ENCODE data around the gene BMAL2.

BMAL2 gene

GRCh38 chr12:27304856-27305255, 27.8 kb upstream of the BMAL2 start:
- TF ChIP-seq, protein P1, sequence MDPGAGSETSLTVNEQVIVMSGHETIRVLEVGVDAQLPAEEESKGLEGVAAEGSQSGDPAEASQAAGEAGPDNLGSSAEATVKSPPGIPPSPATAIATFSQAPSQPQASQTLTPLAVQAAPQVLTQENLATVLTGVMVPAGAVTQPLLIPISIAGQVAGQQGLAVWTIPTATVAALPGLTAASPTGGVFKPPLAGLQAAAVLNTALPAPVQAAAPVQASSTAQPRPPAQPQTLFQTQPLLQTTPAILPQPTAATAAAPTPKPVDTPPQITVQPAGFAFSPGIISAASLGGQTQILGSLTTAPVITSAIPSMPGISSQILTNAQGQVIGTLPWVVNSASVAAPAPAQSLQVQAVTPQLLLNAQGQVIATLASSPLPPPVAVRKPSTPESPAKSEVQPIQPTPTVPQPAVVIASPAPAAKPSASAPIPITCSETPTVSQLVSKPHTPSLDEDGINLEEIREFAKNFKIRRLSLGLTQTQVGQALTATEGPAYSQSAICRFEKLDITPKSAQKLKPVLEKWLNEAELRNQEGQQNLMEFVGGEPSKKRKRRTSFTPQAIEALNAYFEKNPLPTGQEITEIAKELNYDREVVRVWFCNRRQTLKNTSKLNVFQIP (CRISPR knock-in tag; IDR thresholded peaks at IDR 0.05; ENCODE audit: borderline replicate concordance, low read depth), result no peak
- TF ChIP-seq TSHZ2 (CRISPR knock-in tag; IDR thresholded peaks at IDR 0.05), result no peak
- no peak for TF ChIP-seq RARB (CRISPR knock-in tag; IDR thresholded peaks at IDR 0.05)
- TF ChIP-seq BACH2 (CRISPR knock-in tag; IDR thresholded peaks at IDR 0.05; ENCODE audit: borderline replicate concordance), result no peak
- no peak for TF ChIP-seq ZFP30 (CRISPR knock-in tag; IDR thresholded peaks at IDR 0.05)
- no peak for TF ChIP-seq ZC3H10 (CRISPR knock-in tag; IDR thresholded peaks at IDR 0.05)
- TF ChIP-seq OSR1 (CRISPR knock-in tag; IDR thresholded peaks at IDR 0.05), result no peak
- no peak for TF ChIP-seq ZNF70 (CRISPR knock-in tag; IDR thresholded peaks at IDR 0.05)
- no peak for ATAC-seq

- TF ChIP-seq PPARA (CRISPR knock-in tag; IDR thresholded peaks at IDR 0.05; ENCODE audit: borderline replicate concordance) (no peak), ZNF8 (CRISPR knock-in tag; IDR thresholded peaks at IDR 0.05) (no peak), ZNF70 (CRISPR knock-in tag; IDR thresholded peaks at IDR 0.05) (peak; percentile 59; the same call in 1 of the 2 replicates)
- ATAC-seq, result peak; percentile 50; the same call in 2 of the 3 replicates
These were observed 26.8 kb upstream of the BMAL2 start for GRCh38 chr12:27305673-27306456.

DNA sequence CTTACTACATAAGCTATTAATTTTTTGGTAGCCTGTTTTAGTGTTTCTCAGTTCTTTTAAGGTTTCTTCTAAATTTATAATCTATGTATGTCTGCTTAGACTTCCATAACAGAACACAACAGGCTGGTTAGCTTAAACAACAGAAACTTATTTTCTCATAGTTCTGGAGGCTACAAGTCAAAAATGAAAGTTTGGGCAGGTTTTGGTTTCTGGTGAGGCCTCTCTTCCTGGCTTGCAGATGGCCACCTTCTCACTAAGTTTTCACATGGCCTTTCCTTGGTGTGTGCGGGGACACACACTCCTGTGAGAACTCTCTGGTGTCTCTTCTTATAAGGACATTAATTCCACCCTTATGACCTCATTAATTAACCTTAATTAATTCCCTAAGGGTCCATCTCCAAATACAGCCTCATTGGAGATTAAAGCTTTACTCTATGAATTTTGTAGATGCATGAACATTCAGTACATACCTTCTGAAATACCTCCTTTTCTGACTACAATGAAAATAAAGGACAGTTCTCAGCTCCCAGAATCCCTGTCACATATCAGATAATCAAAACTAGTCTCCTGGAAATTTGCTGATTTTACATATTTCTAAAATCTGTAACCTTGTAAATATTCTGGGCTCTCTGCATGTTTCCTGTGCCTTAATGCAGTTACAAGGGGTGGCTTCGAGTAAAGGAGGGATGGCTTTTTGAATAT, 23.2 kb upstream of the BMAL2 start:
- no peak for ATAC-seq

More for the DNA sequence above, 23.2 kb upstream of the BMAL2 start:
- TF ChIP-seq ZC3H10 (CRISPR knock-in tag; IDR thresholded peaks at IDR 0.05) (no peak), PPARA (CRISPR knock-in tag; IDR thresholded peaks at IDR 0.05; ENCODE audit: borderline replicate concordance) (no peak), PATZ1 (CRISPR knock-in tag; IDR thresholded peaks at IDR 0.05; ENCODE audit: borderline replicate concordance) (no peak), ZNF565 (CRISPR knock-in tag; conservative IDR thresholded peaks at IDR 0.05; ENCODE audit: low read depth) (no peak), ARNTL (CRISPR knock-in tag; IDR thresholded peaks at IDR 0.05; ENCODE audit: borderline replicate concordance, low read depth) (no peak), TSHZ2 (CRISPR knock-in tag; IDR thresholded peaks at IDR 0.05) (no peak), ZFP3 (CRISPR knock-in tag; IDR thresholded peaks at IDR 0.05) (no peak), ESRRG (CRISPR knock-in tag; IDR thresholded peaks at IDR 0.05) (no peak)
- TF ChIP-seq, protein P1 (CRISPR knock-in tag; IDR thresholded peaks at IDR 0.05; ENCODE audit: borderline replicate concordance, low read depth), result no peak
